Measurements from ENCODE around the gene KLF13. TPM values are rescaled to one million over a fixed set of nuclear protein-coding genes. Genes with fewer than 3 reads are reported as not detected.
A peak's percentile ranks its signal among the peaks of the same experiment; 100 is the strongest.

KLF13 gene
- total RNA-seq, 1 donor from 2014 or later, result 129 TPM

- Mint-ChIP-seq H3K9me3 (peaks cover 7% of the 10 kb centered on the region), H3K4me3 (peak overlapping the region; percentile 94)
Observed at GRCh38 chr15:31325595-31326155, 960 bp upstream of the KLF13 start.

GRCh38 chr15:31326875-31327668 lies 437 bp downstream of the KLF13 start:
- Mint-ChIP-seq H3K4me3 (peak overlapping the region; percentile 53), H3K4me1 (ENCODE audit: low read depth) (peaks cover 67% of the 10 kb centered on the region), H3K27ac (no peak overlapping the region), H3K9me3 (no peaks in the 10 kb centered on the region), H3K27me3 (ENCODE audit: insufficient read depth) (no peaks in the 10 kb centered on the region), H3K36me3 (ENCODE audit: low read depth) (peaks cover 24% of the 10 kb centered on the region)
- intact Hi-C loops (cut with micrococcal nuclease), result loop anchor here (1.0 to 10.0 kb wide), 9 partner anchors 24 to 422 kb away; partner anchors contain the start of genes FAN1 and MTMR10
- no peak for DNase-seq (ENCODE audit: low spot score)

More at GRCh38 chr15:31325595-31326155, 960 bp upstream of the KLF13 start:
- Mint-ChIP-seq H3K27ac (peak overlapping the region; percentile 94), H3K36me3 (ENCODE audit: low read depth) (peaks cover 27% of the 10 kb centered on the region), H3K4me1 (ENCODE audit: low read depth) (peaks cover 59% of the 10 kb centered on the region), H3K27me3 (ENCODE audit: insufficient read depth) (no peaks in the 10 kb centered on the region)
- DNase-seq (ENCODE audit: low spot score), result peak; percentile 41
- intact Hi-C loops (cut with micrococcal nuclease), result loop anchor here (1.0 to 10.0 kb wide), 9 partner anchors 23 to 421 kb away; partner anchors contain the start of genes FAN1 and MTMR10

GRCh38 chr15:31327669-31328427 lies 1.2 kb downstream of the KLF13 start:
- peaks cover 24% of the 10 kb centered on the region for H3K36me3 Mint-ChIP-seq (ENCODE audit: low read depth)
- H3K27me3 Mint-ChIP-seq (ENCODE audit: insufficient read depth), result no peaks in the 10 kb centered on the region
- no peaks in the 10 kb centered on the region for H3K9me3 Mint-ChIP-seq
- peaks cover 68% of the 10 kb centered on the region for H3K4me1 Mint-ChIP-seq (ENCODE audit: low read depth)
- peak overlapping the region; percentile 85 for H3K27ac Mint-ChIP-seq
- H3K4me3 Mint-ChIP-seq, result peak overlapping the region; percentile 95
- peak; percentile 78 for DNase-seq (ENCODE audit: low spot score)
- intact Hi-C loops (cut with micrococcal nuclease), result loop anchor here (1.0 to 10.0 kb wide), 6 partner anchors 19 to 423 kb away; partner anchors contain the start of genes FAN1 and MTMR10

GRCh38 chr15:31328428-31328968 lies 1.9 kb downstream of the KLF13 start:
- H3K9me3 Mint-ChIP-seq, result no peaks in the 10 kb centered on the region
- H3K27me3 Mint-ChIP-seq (ENCODE audit: insufficient read depth), result no peaks in the 10 kb centered on the region
- peak overlapping the region; percentile 86 for H3K27ac Mint-ChIP-seq
- H3K36me3 Mint-ChIP-seq (ENCODE audit: low read depth), result peaks cover 20% of the 10 kb centered on the region
- H3K4me1 Mint-ChIP-seq (ENCODE audit: low read depth), result peaks cover 69% of the 10 kb centered on the region
- H3K4me3 Mint-ChIP-seq, result peak overlapping the region; percentile 95
- peak; percentile 62 for DNase-seq (ENCODE audit: low spot score)
- intact Hi-C loops (cut with micrococcal nuclease), result loop anchor here (1.0 to 10.0 kb wide), 5 partner anchors 19 to 424 kb away; partner anchors contain the start of genes FAN1 and MTMR10

- Mint-ChIP-seq H3K4me3 (peak overlapping the region; percentile 95), H3K9me3 (no peaks in the 10 kb centered on the region), H3K36me3 (ENCODE audit: low read depth) (peaks cover 18% of the 10 kb centered on the region), H3K27me3 (ENCODE audit: insufficient read depth) (no peaks in the 10 kb centered on the region), H3K27ac (peak overlapping the region; percentile 86), H3K4me1 (ENCODE audit: low read depth) (peaks cover 69% of the 10 kb centered on the region)
- DNase-seq (ENCODE audit: low spot score), result peak; percentile 38
- intact Hi-C loops (cut with micrococcal nuclease), result loop anchor here (1.0 to 10.0 kb wide), 6 partner anchors 9 to 424 kb away; partner anchors contain the start of genes FAN1 and MTMR10
Observed at GRCh38 chr15:31328969-31329639, 2.5 kb downstream of the KLF13 start.

- intact Hi-C loops (cut with micrococcal nuclease), result loop anchor here (1.0 to 10.0 kb wide), 3 partner anchors 9 to 425 kb away; partner anchors contain the start of genes FAN1 and MTMR10
- H3K4me3 Mint-ChIP-seq, result peak overlapping the region; percentile 95
- H3K27ac Mint-ChIP-seq, result peak overlapping the region; percentile 86
- H3K27me3 Mint-ChIP-seq (ENCODE audit: insufficient read depth), result no peaks in the 10 kb centered on the region
- peaks cover 68% of the 10 kb centered on the region for H3K4me1 Mint-ChIP-seq (ENCODE audit: low read depth)
- DNase-seq (ENCODE audit: low spot score), result no peak
- H3K9me3 Mint-ChIP-seq, result no peaks in the 10 kb centered on the region
- H3K36me3 Mint-ChIP-seq (ENCODE audit: low read depth), result peaks cover 15% of the 10 kb centered on the region
Observed at GRCh38 chr15:31329640-31330010, 3.0 kb downstream of the KLF13 start.

GRCh38 chr15:31330111-31330785 lies 3.6 kb downstream of the KLF13 start:
- no peaks in the 10 kb centered on the region for H3K27me3 Mint-ChIP-seq (ENCODE audit: insufficient read depth)
- peak overlapping the region; percentile 86 for H3K27ac Mint-ChIP-seq
- no peaks in the 10 kb centered on the region for H3K9me3 Mint-ChIP-seq
- H3K4me3 Mint-ChIP-seq, result peak overlapping the region; percentile 95
- DNase-seq (ENCODE audit: low spot score), result no peak
- peaks cover 15% of the 10 kb centered on the region for H3K36me3 Mint-ChIP-seq (ENCODE audit: low read depth)
- peaks cover 68% of the 10 kb centered on the region for H3K4me1 Mint-ChIP-seq (ENCODE audit: low read depth)
- intact Hi-C loops (cut with micrococcal nuclease), result no loop called here

GRCh38 chr15:31330836-31331235 lies 4.2 kb downstream of the KLF13 start:
- Mint-ChIP-seq H3K4me1 (ENCODE audit: low read depth) (peaks cover 73% of the 10 kb centered on the region), H3K27me3 (ENCODE audit: insufficient read depth) (no peaks in the 10 kb centered on the region), H3K36me3 (ENCODE audit: low read depth) (peaks cover 15% of the 10 kb centered on the region), H3K4me3 (peak overlapping the region; percentile 95), H3K27ac (peak overlapping the region; percentile 86), H3K9me3 (no peaks in the 10 kb centered on the region)
- no peak for DNase-seq (ENCODE audit: low spot score)
- intact Hi-C loops (cut with micrococcal nuclease), result no loop called here

GRCh38 chr15:31331389-31331788 lies 4.8 kb downstream of the KLF13 start:
- Mint-ChIP-seq H3K9me3 (no peaks in the 10 kb centered on the region), H3K4me3 (peak overlapping the region; percentile 95), H3K36me3 (ENCODE audit: low read depth) (peaks cover 15% of the 10 kb centered on the region), H3K4me1 (ENCODE audit: low read depth) (peaks cover 78% of the 10 kb centered on the region), H3K27me3 (ENCODE audit: insufficient read depth) (no peaks in the 10 kb centered on the region), H3K27ac (peak overlapping the region; percentile 36)
- DNase-seq (ENCODE audit: low spot score), result no peak
- intact Hi-C loops (cut with micrococcal nuclease), result no loop called here

- peaks cover 15% of the 10 kb centered on the region for H3K36me3 Mint-ChIP-seq (ENCODE audit: low read depth)
- DNase-seq (ENCODE audit: low spot score), result no peak
- no peaks in the 10 kb centered on the region for H3K9me3 Mint-ChIP-seq
- intact Hi-C loops (cut with micrococcal nuclease), result no loop called here
- peak overlapping the region; percentile 95 for H3K4me3 Mint-ChIP-seq
- H3K27me3 Mint-ChIP-seq (ENCODE audit: insufficient read depth), result no peaks in the 10 kb centered on the region
- H3K4me1 Mint-ChIP-seq (ENCODE audit: low read depth), result peaks cover 86% of the 10 kb centered on the region
- peak overlapping the region; percentile 36 for H3K27ac Mint-ChIP-seq
Observed at GRCh38 chr15:31332020-31332680, 5.5 kb downstream of the KLF13 start.

GRCh38 chr15:31332681-31333071 lies 6.0 kb downstream of the KLF13 start:
- peaks cover 91% of the 10 kb centered on the region for H3K4me1 Mint-ChIP-seq (ENCODE audit: low read depth)
- H3K4me3 Mint-ChIP-seq, result peak overlapping the region; percentile 95
- H3K36me3 Mint-ChIP-seq (ENCODE audit: low read depth), result peaks cover 15% of the 10 kb centered on the region

More at GRCh38 chr15:31332681-31333071, 6.0 kb downstream of the KLF13 start:
- intact Hi-C loops (cut with micrococcal nuclease), result no loop called here
- no peaks in the 10 kb centered on the region for H3K9me3 Mint-ChIP-seq
- no peaks in the 10 kb centered on the region for H3K27me3 Mint-ChIP-seq (ENCODE audit: insufficient read depth)
- H3K27ac Mint-ChIP-seq, result peak overlapping the region; percentile 36
- DNase-seq (ENCODE audit: low spot score), result no peak
